RPMI8226 (cell line): Measurements from ENCODE around the gene PRF1.

ENCODE experiments used
- DNase-seq: peaks from one replicate; pipeline ENCODE4 v3.0.0-alpha.2; 2015

Gene PRF1

DNA sequence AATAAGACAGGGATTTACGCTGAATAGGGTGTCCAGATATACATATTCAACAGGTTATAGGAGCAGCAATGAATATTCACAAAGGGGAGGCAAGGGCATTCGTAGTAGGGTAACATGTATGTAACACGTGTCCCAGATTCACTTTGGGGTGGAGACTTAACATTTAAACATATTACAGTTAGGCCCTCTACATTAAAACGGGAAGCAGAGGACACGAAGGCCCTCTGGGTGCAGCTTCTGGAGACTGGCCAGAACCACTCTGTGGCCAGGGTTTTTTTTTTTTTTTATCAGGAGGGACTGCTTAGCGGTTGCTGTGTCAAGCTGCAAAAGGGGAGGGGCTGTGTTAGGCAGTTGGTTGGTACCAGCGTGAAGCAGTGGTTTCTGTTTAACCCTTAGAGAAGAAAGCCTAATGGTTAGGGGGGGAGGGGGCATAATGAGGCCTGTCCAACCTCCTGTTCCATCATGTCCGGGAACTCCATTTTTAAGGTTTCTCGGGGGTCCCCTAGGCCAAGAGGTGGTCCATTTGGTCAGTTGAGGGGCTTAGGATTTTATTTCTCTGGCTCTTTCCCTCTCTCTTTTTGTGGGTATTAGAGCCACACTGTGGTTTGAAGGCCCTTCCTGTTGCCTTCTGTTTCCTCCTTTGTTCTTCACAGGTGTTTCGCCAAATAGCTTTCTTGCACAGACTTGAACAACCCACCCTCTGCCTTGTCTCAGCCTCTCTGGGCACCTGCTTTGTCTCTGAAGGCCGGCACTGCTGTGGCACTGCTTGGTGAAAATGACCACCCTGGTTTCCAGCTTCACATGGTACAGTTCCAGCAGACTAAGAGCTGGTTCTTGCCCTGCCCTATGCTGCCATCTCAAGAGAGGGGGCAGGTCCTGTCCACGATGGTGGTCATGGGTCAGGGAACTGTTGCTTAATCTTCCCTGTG lies 26.4 kb downstream of the PRF1 start:
- peak; percentile 92 for DNase-seq

DNA sequence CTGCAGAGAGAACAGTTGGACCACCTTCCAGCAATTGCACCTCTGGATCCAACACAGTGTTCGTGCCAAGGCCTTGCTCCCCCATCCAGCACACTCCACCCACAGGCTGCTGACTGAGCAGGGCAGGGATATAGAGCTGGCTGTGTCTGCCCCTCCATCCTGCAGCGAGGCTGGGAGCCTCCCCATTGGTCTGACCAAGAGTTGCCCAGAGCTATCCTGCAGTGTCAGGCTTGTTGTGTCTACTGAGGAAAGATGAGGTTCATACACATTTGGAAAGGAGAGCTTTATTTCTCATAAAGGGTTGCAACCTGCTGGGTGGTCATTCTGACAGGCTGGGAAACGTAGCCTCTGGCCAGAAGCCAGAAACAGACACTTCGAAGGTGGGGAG lies 27.1 kb downstream of the PRF1 start:
- no peak for DNase-seq

GRCh38 chr10:70573599-70574506 lies 28.7 kb downstream of the PRF1 start:
- no peak for DNase-seq

DNA sequence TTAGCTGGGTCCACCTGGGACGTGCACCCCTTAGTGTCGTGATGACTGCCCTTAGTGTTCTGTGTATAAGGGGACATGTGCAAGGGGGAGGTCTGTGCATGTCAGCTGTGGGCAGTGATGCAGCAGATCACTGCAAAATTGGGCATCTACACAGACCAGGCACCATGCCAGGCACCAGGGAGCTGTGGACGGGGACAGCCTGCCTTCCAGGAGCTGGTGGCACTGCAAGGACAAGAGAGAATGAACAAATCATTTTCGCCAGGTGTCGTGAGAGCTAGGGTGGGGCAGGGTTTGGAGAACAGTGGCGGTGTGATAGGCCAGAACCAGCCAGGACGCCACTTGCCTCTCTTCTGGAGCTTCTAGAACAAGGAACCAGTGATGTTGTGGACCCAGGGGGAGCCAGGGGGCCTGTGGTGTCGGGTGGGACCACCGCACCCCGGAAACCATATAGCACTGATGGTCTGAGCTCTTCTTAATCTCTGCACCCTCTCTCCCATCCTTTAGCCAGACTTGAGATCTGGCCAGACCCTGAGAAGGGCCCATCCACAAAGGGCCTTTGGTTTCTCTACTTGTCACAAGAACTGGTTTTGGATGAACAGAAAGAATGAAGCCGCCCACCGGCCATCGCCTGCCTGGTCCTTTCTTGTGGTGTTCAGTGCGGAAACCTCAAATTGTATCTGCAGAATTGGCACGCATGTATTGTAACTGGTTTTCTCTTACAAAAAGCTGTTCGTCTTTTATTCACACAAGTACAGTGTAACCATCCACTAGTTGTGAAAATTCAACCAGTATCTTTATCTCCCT lies 30.7 kb downstream of the PRF1 start:
- DNase-seq: no peak

GRCh38 chr10:70571236-70571635 lies 31.3 kb downstream of the PRF1 start:
- DNase-seq: no peak

DNA sequence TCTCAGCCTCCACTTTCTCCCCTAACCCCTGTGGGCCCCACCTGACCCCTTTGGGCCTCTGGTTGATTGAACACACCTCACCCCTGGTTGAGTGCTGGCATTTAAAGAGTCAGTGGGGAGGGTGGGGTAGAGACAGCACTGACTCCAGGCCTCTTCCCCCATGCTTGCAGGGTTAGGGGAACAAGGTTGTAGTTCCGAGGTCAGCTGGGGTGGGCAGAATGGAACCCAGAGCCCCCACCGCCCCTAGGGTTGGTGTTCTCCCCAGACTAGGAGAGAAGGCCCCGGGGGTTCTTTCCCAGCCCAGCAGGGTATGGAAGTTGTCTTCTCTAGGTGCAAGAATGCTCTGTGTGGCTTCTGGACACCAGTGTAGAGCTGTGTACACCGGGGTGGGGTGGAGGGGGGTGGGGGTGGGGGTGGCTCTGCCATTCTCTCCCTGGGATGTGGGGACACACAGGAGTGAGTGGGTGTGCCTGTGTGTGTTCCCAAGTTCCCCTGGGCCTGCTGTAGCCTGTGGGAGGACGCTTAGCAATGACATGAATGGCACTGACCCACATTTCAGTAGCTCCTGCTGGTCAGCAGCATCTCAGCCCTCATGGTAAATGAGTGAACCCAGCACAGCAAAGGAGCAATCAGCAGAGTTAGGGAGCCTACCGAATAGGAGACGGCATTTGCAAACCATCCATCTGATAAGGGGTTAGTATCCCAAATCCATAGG lies 33.6 kb downstream of the PRF1 start:
- no peak for DNase-seq

DNA sequence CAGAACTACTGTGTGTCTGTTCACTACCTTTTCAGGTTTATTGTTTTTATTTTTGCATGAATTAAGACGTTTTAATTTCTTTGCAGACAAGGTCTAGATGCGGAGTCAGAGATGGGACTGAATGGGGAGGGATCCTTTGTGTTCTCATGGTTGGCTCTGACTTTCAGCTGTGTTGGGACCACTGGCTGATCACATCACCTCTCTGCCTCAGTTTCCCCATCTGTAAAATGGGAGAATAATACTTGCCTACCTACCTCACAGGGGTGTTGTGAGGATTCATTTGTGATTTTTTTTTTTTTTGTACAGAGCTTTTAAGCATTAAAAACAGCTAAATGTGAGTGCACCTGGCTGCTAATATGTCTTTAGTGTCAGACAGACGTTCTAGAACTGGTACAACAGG lies 34.4 kb downstream of the PRF1 start:
- DNase-seq: no peak

- DNase-seq: no peak
Measured at GRCh38 chr10:70567603-70568002, 34.9 kb downstream of the PRF1 start.

DNA sequence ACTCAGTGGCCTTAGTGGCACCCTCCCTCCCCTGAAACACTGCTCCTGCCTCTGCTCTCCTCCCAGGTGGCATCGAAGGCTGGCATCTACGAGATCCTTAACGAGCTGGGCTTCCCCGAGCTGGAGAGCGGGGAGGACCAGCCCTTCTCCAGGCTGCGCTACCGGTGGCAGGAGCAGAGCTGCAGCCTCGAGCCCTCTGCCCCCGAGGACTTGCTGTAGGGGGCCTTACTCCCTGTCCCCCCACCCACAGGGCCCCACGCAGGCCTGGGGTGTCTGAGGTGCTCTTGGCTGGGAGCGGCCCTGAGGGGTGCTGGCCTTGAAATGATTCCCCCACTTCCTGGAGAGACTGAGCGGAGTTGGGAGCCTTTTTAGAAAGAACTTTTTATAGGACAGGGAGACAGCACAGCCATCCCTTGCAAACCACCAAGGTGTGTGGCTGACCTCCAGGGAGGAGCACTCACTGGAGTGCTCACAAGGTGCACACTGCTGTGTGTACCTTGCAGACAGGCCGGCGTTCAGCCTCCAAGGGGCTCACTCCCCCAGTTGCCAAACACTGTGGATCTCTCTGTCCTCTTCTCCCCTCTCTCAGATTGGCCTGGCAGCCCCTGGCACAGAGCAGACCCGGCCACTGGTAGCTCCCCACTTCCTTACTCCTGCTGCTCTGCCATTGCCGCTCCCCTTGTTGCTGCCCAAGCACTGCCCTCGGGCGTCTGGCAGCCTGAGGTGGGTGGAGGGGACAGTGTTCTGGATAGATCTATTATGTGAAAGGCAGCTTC lies 35.8 kb downstream of the PRF1 start:
- no peak for DNase-seq

- no peak for DNase-seq
Measured at GRCh38 chr10:70565556-70566514, 36.7 kb downstream of the PRF1 start.

DNA sequence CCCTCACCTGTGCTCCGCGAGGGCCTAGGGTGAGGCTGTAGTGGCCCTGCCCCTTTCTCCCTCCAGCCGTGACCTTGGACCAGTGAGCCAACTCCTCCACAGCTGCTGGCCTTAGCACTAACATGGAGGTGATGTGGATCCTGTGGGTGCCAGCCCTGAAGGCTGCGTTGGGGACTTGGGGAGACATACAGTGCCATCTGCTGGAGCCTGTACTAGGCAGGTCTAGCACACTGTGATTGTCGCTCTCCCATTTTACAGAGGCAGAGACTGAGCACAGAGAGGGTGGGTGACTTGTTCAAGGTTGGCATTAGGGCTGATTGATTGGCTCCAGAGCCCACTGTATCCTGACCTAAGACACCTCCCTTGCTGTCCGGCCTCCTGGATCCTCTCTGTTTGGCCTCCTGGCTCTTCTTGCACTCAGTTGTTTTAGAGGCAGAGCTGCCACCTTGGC lies 37.6 kb downstream of the PRF1 start:
- no peak for DNase-seq

GRCh38 chr10:70564113-70564725 lies 38.3 kb downstream of the PRF1 start:
- no peak for DNase-seq

DNA sequence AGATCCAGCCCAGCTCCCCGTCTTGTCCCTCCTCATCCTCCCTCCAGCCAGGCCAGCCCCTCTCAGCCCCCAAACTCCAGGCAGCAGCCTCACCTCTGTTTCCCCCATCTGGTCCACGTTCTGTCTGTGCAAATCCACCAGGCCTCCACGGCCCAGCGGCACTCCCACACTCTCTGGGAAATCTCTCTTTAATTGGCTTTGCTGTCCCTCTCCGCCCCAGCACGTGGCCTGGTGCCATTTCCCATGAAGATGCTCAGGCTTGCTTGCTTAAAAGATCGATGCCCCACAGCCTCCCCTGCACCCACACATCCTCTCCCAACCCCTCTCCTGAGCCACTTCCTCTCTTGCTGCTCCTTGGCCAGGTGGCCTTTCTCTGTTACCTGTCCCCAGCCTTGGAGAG lies 39.3 kb downstream of the PRF1 start:
- DNase-seq: no peak

DNA sequence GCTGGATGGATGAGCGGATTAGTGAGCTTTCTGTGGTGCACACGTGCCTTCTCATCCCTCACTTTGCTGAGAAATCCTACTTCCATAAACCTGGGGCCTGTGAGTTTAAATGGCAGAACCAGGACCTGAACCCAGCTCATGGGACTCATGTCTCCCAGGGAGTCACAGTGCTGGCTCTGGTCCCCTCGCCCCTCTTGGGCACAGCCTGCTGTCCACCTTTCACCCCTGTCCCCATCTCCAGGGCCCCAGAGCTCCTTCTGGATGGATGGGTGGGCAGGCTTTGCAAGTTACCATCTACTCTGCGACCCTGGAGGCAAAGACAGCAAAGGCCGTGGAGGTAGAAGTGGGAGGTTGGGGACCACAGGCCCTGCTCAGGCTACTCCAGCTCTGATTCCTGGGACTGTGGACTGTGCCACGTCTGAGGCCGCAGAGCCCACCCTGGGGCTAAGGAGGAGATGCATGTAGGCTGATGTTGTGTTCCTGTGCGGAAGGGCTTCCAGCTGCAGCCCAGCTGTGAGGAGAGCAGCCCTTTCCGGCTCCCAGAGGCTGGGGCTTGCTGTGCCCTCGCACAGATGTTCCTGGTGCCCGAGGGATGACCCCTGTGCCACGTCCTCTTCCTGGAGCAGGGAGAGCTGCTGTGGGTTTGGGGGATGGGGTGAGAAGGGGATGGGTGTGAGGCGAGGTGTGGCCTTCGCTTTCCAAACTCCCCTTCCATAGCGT lies 40.3 kb downstream of the PRF1 start:
- no peak for DNase-seq

DNA sequence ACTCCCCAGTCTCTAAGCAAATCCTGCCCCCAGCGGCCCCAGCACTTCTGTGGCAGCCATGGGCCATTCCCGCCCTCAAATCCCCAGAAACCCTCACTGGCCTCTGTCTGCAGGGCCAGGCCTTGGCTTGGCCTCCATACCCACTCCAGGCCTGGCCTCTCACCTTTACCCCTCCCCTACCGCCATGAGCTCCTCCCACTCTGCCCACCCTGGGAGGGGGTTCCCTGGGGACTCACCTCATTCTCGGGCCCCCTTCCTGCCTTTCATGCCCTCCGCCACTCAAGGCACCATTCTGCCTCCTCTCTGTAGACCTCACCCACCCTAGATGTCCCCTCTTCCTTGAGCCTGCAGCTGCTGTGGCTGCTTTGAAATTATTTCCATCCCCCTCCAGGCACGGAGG lies 41.0 kb downstream of the PRF1 start:
- DNase-seq: no peak

DNA sequence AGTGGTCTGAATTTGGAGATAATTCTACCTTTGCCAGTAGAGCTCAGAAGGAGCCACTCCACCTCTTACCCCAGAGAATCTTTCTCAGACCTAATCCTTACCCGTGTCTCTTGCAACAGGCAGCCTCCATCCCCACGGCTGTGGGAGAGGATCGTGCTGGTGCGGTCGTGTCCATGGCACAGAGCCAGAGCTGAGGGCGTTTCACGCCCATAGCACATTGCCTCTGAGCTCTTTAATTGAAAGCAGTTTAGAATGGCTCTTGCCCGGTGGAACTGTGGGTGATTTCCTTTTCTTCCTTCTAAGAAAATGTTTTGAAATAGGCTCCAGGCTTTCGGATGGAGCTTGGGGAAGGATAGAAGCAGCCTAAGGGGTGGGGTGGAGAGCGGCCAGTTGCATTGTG lies 41.5 kb downstream of the PRF1 start:
- DNase-seq: no peak

DNA sequence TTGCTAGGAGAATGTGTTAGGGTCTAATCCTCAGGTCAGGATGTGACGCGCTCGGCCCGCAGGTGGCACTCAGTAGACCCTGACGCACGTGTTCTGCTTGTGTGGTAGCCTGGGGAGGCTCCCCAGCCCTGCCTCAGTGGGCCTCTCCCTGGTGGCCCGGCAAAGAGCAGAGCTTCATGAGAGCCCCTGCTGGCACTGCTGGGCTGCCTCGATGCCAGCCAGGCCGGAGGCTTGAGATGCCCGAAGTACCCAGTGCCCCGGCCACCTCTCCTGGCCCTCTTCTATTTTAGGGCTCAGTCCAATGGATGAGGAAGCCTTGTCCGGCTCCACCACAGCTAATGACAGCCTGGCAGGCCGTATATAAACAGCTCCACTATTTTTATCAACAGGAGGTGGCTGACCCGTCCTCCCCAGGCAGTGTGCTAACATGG lies 42.0 kb downstream of the PRF1 start:
- no peak for DNase-seq

DNA sequence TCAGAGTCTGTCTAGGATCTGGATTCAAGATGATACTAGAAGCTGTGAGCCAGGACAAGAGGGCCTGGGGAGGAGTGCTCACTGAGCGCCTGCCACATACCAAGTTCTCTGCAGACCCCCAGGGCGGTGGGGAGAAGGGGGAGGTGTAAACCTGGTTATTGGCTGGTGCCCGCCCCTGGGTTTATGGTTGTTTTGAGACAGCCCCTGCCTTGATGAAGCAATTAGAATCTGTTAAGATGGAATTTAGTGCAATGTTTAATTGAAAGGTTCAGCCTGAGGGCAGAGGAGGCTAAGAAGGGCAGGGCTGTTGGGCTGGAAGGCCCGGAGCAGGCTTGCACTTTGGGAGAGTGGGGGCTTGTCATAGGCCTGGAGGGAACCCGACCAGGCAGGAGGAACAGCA lies 42.7 kb downstream of the PRF1 start:
- no peak for DNase-seq
